ENCODE measurements around the gene TMEM82.

Gene TMEM82

GRCh38 chr1:15720861-15721260 lies 21.4 kb upstream of the TMEM82 start:
- no peak for DNase-seq (ENCODE audit: low read depth)

GRCh38 chr1:15722411-15722810 lies 19.9 kb upstream of the TMEM82 start:
- no peak for DNase-seq (ENCODE audit: low read depth)

- DNase-seq (ENCODE audit: low read depth), result no peak
These were observed 19.3 kb upstream of the TMEM82 start for GRCh38 chr1:15722836-15723532.

GRCh38 chr1:15723631-15724246 lies 18.6 kb upstream of the TMEM82 start:
- no peak for DNase-seq (ENCODE audit: low read depth)

GRCh38 chr1:15724949-15725880 lies 17.1 kb upstream of the TMEM82 start:
- DNase-seq (ENCODE audit: low read depth), result no peak

- DNase-seq (ENCODE audit: low read depth), result no peak
These were observed 15.8 kb upstream of the TMEM82 start for GRCh38 chr1:15726508-15726907.

- no peak for DNase-seq (ENCODE audit: low read depth)
These were observed 15.3 kb upstream of the TMEM82 start for GRCh38 chr1:15727021-15727420.

- DNase-seq (ENCODE audit: low read depth), result no peak
These were observed 14.9 kb upstream of the TMEM82 start for GRCh38 chr1:15727424-15727823.

- DNase-seq (ENCODE audit: low read depth), result no peak
These were observed 14.3 kb upstream of the TMEM82 start for GRCh38 chr1:15727866-15728534.

- DNase-seq (ENCODE audit: low read depth), result no peak
These were observed 13.2 kb upstream of the TMEM82 start for GRCh38 chr1:15728937-15729657.

GRCh38 chr1:15730423-15730822 lies 11.9 kb upstream of the TMEM82 start:
- no peak for DNase-seq (ENCODE audit: low read depth)

GRCh38 chr1:15730936-15731335 lies 11.4 kb upstream of the TMEM82 start:
- no peak for DNase-seq (ENCODE audit: low read depth)

GRCh38 chr1:15731735-15732685 lies 10.3 kb upstream of the TMEM82 start:
- DNase-seq (ENCODE audit: low read depth), result no peak

- no peak for DNase-seq (ENCODE audit: low read depth)
These were observed 9.6 kb upstream of the TMEM82 start for GRCh38 chr1:15732686-15733081.

- DNase-seq (ENCODE audit: low read depth), result no peak
These were observed 9.0 kb upstream of the TMEM82 start for GRCh38 chr1:15733218-15733725.

- no peak for DNase-seq (ENCODE audit: low read depth)
These were observed 8.5 kb upstream of the TMEM82 start for GRCh38 chr1:15733726-15734226.

- no peak for DNase-seq (ENCODE audit: low read depth)
These were observed 8.0 kb upstream of the TMEM82 start for GRCh38 chr1:15734296-15734695.

GRCh38 chr1:15734901-15735300 lies 7.4 kb upstream of the TMEM82 start:
- no peak for DNase-seq (ENCODE audit: low read depth)

GRCh38 chr1:15735304-15736037 lies 6.8 kb upstream of the TMEM82 start:
- no peak for DNase-seq (ENCODE audit: low read depth)

All from fibroblast of the conjunctiva (primary cell).